NCI-H2107 treated with DMSO at 0.1 percent for 48 hours (cell line): ENCODE measurements around the gene CISH.
A peak's percentile ranks its signal among the peaks of the same experiment; 100 is the strongest.

Source experiments
- DNase-seq: peaks from one replicate; lab custom pipeline; 2025; ENCODE audit not compliant: unreplicated experiment; lab: John Stamatoyannopoulos, UW

CISH gene

DNA sequence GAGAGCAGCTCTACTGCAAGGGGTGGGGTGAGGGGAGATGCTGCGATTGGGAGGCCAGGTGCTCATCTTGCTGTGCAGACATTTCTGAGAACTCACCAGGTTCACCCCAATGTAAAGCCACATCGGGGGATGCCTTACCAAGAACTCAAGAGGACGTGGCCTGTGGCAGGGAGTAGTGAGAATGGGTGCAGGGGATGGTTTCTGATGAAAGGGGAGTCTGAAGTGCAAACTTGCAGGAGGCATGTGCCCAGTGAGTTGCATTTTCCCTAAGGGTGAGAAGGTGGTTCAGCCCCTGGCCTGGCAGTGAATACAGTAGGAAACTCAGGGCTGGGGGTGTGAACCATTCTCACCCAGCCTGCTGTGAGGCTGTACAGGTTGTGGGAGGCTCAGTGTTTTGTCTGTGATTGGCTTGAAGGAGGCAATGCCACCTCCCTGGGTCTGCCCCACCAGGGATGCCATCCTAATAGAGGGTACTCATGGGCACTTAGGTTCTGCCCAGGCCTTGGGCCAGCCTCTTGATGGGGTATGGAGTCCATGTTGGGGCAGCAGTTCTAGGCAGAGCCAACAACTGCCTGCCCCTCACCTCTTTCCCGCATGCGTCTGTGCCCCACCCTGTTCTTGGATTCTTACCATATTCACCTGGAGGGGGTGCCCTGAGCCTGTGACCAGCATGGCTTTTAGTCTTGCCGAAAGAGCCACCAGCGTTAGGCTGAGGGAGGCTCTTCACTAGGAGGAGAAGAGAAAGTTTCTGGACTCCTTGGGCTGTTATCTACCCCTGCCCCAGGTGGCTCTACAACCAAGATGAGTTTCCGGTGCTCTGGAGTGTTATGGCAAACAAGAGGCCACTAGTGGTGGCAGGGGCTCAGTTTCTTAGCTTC, 37.8 kb downstream of the CISH start:
- DNase-seq = no peak

DNA sequence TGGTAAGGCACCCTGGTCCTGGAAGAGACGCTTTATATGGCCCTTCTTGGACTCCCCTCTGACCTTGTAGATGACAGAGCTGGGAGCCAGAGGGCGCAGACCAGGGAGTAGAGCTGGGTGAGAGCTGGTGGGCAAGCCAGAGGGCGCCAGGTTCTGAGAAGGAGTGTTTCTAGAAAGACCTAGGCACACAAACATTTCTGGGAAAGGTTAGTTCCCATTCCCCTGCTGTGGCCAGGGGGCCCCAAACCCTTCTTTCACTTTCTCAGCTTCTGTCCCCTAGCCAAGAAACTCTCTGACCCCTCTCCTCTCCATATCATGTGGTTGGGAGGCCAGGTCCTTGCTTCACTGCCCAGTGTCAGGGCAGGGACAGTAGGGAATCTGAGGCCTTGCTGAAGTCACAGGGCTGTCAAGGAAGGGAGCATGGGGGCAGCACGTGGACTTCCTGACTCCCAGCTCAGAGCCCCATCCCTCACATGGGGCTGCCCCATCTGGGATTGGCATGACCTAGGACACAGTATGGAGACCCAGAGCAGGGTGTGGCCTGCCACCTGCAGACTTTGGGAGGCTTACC, 38.7 kb downstream of the CISH start:
- no peak for DNase-seq

DNA sequence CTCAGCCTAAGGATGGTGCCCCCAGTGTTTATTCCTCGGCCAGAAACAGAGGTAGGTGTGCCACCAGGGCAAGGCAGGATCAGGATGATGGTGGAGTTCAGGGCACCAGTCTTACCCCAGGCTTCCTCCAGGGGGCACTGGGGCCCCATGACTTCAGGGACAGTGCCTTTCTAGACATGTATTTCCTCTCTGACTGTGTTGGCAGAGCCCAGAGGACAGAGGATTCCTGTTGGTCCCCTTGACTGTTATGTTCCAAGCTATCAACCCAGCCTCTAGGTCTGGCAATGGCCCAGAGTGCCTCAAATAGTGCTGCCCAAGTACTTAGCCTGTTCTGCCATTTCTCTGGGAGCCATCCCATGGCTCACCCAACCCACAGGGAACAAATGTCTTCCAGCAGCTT, 39.4 kb downstream of the CISH start:
- peak; percentile 3 for DNase-seq

DNA sequence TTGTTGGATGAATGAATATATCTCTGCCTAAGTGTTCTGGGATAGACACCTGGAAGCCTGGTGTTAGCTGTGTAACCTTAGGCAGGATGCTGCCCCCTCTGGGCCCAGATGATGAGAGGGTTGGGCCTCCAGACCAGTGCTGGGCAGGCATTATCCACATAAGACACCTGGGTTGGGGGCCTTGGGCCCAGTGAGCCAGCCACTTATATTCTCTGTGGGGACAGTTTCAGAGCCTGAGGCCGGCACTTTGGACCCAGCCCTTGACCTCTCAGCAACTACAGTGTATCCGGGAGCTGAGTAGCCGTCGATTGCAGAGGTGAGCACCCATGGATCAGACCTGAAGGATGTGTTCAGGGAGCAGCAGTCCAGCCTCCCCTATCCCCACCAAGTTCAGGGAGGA, 40.1 kb downstream of the CISH start:
- no peak for DNase-seq

DNA sequence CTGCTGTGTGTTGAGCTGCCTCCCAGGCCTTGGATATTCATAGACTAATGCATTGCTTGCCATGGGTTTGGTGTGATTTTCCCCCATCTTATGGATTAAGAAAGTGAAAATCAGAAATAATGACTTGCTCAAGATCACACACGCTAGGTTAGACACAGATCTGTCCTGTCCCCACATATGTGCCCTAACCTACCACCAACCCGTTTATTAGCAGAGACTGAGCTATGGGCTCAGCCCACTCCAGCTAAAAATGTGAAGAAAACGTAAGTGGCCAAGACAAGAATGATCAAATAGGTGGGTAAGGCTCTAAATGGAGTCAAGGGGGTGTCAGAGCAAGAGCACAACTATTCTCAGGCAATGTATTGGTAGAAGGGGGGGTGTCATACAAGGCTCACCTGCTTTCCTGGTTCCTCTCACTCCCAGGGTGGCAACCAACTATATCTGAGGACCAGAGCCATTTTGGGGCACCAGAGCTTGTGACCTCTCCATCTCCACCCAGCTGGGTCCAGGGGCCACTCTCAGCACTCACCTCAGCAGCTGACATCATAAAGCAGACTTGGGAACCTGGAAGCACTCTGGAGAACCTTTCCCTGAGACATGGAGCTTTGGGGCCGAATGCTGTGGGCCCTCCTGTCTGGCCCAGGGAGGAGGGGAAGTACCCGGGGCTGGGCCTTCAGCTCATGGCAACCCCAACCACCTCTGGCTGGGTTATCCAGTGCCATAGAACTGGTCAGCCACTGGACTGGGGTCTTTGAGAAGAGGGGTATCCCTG, 40.9 kb downstream of the CISH start:
- no peak for DNase-seq

DNA sequence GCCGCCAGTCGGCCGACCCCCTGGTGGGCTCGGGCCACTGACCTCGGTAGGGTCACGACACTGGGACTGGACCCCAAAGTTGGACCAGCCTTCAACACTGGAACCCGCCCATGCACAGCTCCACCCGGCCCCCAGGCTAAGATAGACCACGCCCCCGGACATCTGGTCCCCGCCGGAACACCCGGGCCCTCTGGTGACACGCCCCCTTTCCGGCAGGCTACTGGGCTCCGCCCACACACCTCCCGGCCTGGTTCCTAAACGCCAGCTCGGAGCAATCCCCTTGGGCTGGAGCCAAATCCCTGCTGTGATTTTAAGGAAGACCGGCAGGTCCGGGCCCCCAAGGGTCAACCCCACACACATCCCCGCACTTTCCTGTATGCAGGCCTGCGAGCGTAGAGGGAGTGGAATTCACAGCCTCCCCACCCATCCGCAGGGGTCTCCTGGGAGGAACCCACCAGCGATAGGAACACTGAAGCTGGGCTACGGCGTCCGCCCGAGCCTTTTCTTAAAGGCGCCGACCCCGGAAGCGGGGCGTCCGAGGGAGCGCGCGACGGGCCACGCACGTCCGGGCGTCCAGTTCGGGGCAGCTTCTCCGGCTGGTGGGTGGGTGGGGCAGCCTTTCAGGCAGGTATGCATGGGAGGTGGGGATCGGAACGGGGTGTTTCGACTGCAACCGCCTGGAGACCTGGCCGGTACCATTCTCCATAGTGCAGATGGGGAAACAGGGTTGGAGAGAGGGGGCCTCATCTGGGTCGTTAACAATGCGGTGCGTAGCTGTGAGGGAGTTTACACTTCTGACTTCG, 42.4 kb downstream of the CISH start, which contains the start of gene HEMK1:
Gene HEMK1, plus strand, starts transcription at position 576 of the 803 bp plus-strand sequence. CDS start 1,583 bp downstream, outside the sequence.
- DNase-seq = peak; percentile 53

DNA sequence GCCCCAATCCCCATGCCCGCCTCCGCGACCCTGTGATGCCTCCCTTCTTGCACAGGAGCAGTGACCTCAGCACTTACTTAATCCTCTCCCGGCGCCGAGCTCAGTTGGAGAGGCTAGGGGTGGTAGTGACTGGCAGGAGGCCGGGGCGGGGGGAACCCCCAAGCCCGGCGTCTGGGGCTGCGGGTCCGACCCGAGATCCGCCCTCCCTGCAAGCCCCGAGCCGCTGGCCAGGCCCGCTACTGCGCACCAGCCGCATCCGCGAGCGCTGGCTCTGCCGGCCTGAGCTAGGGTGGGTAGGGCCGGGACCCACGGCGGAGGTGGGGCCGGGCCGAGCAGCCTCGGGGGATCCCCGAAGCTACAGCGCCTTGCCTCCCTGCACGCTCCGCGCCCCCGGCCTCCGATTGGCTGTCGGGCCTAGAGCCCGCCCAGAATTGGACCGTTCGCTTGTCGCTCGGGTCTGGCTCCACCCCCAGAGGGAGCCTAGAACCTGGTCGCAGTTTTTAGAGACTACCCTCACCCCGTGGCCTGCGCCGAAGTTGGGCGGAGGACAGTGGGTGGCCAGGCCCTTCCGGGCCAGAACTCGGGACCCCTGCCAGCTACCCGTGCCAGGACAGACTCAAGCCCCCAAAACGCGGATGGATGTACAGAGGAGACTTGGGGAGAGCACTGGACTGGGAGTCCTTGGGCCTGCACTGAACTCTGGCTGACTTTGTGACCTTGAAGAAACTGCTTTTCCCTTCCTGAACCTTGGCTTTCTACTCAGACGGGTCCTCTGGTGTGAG, 44.0 kb downstream of the CISH start, which contains the start of gene C3orf18:
Gene C3orf18, minus strand, starts transcription at position 362 of the 782 bp plus-strand sequence. CDS start 2,048 bp downstream, outside the sequence.
- DNase-seq = peak; percentile 13

DNA sequence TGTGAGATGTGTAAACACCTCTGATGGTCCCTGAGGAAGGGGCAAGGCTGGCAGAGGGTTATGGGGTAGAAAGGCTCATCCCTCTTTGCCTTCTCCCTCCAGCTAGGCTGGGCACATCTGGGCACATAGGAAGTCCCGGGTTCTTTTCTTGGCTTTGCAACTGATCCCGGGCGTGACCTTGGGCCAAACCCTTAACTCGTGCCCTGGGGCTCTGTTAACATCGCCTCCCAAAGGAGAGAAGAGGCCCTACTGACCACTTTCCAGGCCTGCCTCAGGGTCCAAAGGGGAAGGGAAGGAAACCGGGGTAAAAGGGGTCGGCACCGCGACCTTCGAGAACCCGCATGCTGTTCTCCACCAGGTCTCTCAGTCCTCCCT, 44.6 kb downstream of the CISH start:
- DNase-seq = no peak

DNA sequence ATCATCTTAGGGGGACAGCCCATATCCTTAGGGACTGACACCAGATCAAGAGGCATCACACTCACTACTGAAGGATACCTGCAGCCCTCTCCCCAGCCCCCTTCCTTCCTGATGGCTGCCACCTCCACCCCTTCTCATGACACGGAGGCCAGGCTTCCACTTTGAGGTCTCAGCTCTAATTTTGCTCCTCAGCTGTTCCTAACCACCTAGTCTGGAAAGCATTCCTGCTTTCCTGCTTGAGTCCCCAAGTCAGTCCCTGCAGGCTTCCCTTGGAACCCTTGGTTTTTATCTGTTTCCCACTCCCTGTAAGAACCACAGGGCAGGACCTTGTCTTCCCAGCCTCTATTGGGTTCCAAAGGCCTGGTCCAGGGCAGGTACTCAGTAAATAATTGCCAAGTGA, 47.3 kb downstream of the CISH start:
- DNase-seq = no peak

DNA sequence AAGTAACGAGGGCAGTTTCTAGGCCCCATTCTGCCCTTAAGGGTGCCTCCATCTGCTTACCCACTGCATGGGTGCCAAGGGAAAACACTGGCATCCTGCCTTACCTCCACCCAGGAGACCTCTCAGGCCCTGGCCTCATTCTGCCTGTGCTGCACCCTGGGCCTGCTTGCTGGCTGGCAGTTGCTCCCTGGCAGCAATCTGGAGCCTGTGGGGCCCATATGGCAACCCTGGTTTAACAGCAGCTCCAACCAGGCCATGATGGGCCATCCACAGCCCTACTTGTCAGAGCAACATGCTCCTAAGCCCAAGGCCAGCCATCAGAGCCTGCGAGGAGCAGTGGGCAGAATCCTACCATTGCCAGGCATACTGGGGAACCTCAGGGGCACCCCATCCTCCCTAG, 47.7 kb downstream of the CISH start:
- DNase-seq = no peak

DNA sequence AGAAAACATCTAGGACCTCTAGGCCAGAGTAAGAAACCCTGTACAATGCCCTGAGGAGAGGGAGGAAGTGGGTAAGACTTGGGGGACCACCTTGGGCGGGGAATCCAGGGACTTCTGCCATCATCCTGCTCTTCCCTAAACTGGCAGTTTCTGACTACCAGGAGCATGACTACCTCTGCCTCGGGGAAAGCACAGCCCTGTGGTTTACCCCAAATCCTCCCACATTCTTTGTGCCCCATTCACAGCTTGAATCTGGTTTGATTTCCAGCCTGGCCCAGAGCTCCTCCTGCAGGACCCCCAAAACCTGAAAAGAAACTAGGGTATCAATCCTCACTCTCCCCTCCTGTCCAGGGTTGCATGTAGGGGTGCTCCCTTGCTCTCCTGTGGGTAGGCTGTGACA, 48.7 kb downstream of the CISH start:
- no peak for DNase-seq

DNA sequence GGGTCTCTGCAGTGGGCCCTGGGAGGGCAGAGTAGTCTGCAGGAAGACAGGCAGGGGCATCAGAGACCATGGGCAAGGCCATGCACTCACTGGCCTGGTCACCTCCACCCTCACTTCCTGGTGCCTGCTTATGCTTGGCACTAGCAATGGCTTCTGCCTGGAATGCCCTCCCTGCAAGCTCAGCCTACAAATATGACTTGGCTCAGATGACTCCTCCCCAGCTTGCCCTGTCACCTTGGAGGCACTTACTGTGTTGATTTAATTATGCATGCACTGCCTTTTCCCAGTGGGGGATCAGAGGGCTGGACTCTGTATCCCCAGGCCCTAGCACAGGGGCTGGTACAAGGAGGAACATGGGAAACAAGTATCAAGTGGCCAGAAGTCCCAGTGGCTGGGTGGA, 51.9 kb downstream of the CISH start:
- DNase-seq = no peak

DNA sequence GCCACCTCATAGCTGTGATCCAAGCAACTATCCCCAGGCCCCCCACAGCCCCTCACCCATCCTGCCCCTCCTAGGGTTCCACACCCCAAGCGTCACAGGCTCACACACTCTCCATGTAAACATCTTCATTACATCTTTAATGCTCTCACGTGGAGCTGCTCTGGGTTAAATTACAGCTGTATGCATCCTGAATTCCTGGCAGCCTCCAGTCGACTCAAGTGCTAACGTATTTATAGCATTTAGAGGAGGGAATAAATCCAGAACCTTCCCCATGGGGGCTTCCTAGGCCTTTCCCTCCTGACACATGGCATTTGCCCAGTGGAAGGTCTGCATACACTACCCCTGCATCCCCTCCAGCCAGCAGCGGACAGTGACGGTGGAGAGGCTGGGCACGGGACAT, 53.7 kb downstream of the CISH start:
- DNase-seq = peak; percentile 6

DNA sequence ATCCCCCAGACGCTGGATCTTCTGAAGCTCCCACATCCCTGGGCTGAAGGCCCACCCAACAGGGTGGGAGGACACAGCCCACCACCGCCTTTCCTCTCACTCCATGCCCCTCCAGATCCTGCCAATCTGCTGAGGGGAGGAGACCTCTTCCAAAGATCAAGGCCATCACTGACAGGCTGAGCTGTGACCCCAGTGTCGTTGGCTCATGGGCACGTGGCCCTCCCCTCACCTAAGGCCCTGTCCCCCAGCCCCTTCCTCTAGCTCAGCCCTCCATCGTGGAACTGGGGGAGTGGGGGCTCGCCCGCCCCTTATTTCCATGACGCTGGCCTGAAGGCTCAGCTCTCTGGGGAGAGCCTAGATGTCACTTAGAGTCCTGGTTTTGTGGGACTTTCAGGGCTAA, 54.5 kb downstream of the CISH start:
- DNase-seq = no peak
